Sigmoid colon (tissue), 7 donors: ENCODE measurements around the gene FAM9C. TPM values are rescaled to one million over a fixed set of nuclear protein-coding genes. Genes with fewer than 3 reads are reported as not detected.

Source experiments
- DNase-seq: peaks from one replicate; pipeline ENCODE4 v3.0.0-alpha.2; 2019
- H3K27ac ChIP-seq, 4 donors: fragments of 200-600 bp; sonication (generic); one replicate each; pipeline ENCODE4 v1.5.1; 2016 to 2019; ENCODE audit warnings: mild to moderate bottlenecking in 1 of 4
- H3K27me3 ChIP-seq, 3 donors: fragments of 200-600 bp; sonication (generic); one replicate each; pipeline ENCODE4 v1.5.1; 2019; ENCODE audit warnings: mild to moderate bottlenecking in 1 of 3
- H3K36me3 ChIP-seq, 4 donors: fragments of 200-600 bp; sonication (generic); one replicate each; pipeline ENCODE4 v1.5.1; 2016 to 2019
- H3K4me1 ChIP-seq, 4 donors: fragments of 200-600 bp; sonication (generic); one replicate each; pipeline ENCODE4 v1.5.1; 2017 to 2019
- H3K4me3 ChIP-seq, 4 donors: fragments of 200-600 bp; sonication (generic); one replicate each; pipeline ENCODE4 v1.5.1; 2017 to 2019; ENCODE audit warnings: mild to moderate bottlenecking in 2 of 4, moderate library complexity in 1 of 4
- H3K9me3 ChIP-seq, 4 donors: fragments of 200-600 bp in 3 of 4; sonication (generic) in 3 of 4; one replicate each; pipeline versions ENCODE4 v1.5.1 to v1.6.1; 2013 to 2019
- EP300 ChIP-seq, 4 donors: sonication (generic); formaldehyde crosslinking; IDR thresholded peaks; one replicate each; pipeline ENCODE4 v1.6.1; 2017; ENCODE audit warnings: antibody characterized with exemption in 4 of 4
- POLR2A ChIP-seq, 2 donors: fragments of 450-650 bp; IDR thresholded peaks; one replicate each; pipeline ENCODE4 v1.6.1; 2016; ENCODE audit warnings: antibody characterized with exemption in 2 of 2, mild to moderate bottlenecking in 2 of 2, moderate library complexity in 2 of 2
- POLR2AphosphoS5 ChIP-seq, 4 donors: sonication (generic); formaldehyde crosslinking; IDR thresholded peaks; one replicate each; pipeline ENCODE4 v1.6.1; 2017; ENCODE audit warnings: antibody characterized with exemption in 4 of 4
- WGBS, 2 donors: extraction: QIAGEN DNeasy Blood & Tissue Kit; methylation state at CpG; one replicate each; pipeline ENCODE4 v1.1.7; 2013; 5-methylcytosine and 5-hydroxymethylcytosine counted together
- intact Hi-C: fragments of 100-400 bp; cut with DNase I; formaldehyde crosslinking; loops from one replicate; pipeline ENCODE4 v1.15.1; 2023
- polyA plus RNA-seq, 3 donors: library from polyadenylated mRNA; stranded (reverse); fragments of 200-250 nt; gene quantifications; one replicate each; pipeline ENCODE4 v1.2.3, GENCODE V29; 2013
- total RNA-seq, 4 donors: library from RNA; depleted of rRNA; stranded (reverse); fragments of >200 nt; gene quantifications; one replicate each; pipeline ENCODE4 v1.1.0, GENCODE V29; 2016
- TF ChIP-seq, protein P1 (sequence below), 4 experiments: fragments of 450-650 bp in 3 of 4; fragments of 200-600 bp in 1 of 4; IDR thresholded peaks; one replicate each; pipeline ENCODE4 v1.5.1; 2016 to 2019; ENCODE audit warnings: antibody characterized with exemption in 4 of 4, mild to moderate bottlenecking in 3 of 4, moderate library complexity in 2 of 4
- donor health status: healthy with polysubstance abuse.
- donor health status: Bipolar disorder and iron deficiency.
- donor health status: healthy.

FAM9C gene
- total and polyA plus RNA-seq, 7 donors, result 0.17 TPM; not detected in 6

DNA sequence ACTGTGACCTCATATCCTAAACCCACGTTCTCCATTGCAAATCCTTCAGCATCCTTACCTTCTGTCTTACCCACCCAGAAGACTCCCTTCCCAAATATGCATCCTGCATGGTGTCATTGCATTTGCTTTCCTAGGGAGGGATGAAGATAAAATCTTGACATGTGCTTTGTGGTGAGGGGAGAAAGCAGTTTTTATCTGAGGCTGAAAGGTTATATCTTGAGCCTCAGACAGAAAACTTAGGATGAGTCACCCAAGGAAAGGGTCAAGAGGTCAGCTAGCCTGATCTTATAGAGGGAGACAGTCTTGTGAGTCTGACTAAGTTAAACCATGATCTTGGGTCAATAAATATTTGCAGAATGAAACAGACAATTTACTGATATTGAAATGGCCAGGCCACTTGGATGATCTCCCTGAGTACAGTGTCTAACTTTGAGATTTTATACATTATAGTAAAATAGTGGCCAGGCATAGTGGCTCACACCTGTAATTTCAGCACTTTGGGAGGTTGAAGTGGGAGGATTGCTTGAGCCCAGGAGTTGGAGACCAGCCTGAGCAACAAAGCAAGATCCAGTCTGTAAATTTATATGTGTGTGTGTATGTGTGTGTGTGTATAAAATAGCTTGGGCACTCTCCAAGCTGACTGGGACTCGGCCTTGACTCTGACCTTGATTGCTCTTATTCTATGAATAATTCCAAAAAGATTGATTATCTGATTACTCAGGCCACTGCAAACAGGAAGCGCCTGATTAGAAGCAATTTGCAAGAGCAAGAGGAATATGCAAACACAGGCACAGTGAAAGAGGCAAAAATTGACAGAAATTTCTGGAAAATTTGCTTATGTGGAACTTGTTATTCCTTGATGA lies 15.4 kb upstream of the FAM9C start:
- H3K4me1 ChIP-seq, result no peaks in the 10 kb centered on the region
- no peak overlapping the region for H3K4me3 ChIP-seq
- intact Hi-C loops, result no loop called here
- DNase-seq, result no peak
- no peak overlapping the region for H3K27ac ChIP-seq
- TF ChIP-seq, protein P1, sequence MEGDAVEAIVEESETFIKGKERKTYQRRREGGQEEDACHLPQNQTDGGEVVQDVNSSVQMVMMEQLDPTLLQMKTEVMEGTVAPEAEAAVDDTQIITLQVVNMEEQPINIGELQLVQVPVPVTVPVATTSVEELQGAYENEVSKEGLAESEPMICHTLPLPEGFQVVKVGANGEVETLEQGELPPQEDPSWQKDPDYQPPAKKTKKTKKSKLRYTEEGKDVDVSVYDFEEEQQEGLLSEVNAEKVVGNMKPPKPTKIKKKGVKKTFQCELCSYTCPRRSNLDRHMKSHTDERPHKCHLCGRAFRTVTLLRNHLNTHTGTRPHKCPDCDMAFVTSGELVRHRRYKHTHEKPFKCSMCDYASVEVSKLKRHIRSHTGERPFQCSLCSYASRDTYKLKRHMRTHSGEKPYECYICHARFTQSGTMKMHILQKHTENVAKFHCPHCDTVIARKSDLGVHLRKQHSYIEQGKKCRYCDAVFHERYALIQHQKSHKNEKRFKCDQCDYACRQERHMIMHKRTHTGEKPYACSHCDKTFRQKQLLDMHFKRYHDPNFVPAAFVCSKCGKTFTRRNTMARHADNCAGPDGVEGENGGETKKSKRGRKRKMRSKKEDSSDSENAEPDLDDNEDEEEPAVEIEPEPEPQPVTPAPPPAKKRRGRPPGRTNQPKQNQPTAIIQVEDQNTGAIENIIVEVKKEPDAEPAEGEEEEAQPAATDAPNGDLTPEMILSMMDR (IDR thresholded peaks at IDR 0.05), result no peak
- TF ChIP-seq EP300 (IDR thresholded peaks at IDR 0.05) (no peak), POLR2A (IDR thresholded peaks at IDR 0.05) (no peak), POLR2AphosphoS5 (IDR thresholded peaks at IDR 0.05) (no peak)
- 82 to 83% methylated on average over 3 of the region's 3 CpGs for WGBS, 2 donors
- H3K27me3 ChIP-seq, result no peaks in the 10 kb centered on the region
- no peaks in the 10 kb centered on the region for H3K9me3 ChIP-seq
- H3K36me3 ChIP-seq, result no peaks in the 10 kb centered on the region

DNA sequence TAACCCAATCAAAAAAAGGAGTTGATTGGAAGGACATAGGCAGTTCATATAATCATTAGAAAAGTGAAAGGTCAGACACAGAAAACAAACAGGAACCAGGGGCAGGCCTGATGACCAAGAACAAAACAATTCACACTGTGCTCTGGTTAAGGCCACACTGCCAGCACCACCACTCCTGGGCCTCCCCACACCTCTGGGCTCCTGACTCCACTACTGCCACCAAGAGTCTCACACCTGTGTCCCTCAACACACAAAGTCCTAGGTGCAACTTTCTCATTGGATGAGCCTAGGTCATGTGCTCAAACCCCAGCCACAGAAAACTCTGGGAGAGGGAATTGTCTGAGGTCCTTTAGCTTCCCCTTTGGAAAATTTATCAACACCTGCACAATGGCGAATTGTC lies 11.1 kb upstream of the FAM9C start:
- H3K36me3 ChIP-seq, result no peaks in the 10 kb centered on the region
- no peaks in the 10 kb centered on the region for H3K27me3 ChIP-seq
- no peak for DNase-seq
- intact Hi-C loops, result no loop called here
- H3K9me3 ChIP-seq, result no peaks in the 10 kb centered on the region
- no peak overlapping the region for H3K27ac ChIP-seq
- TF ChIP-seq, protein P1 (IDR thresholded peaks at IDR 0.05), result no peak
- TF ChIP-seq POLR2AphosphoS5 (IDR thresholded peaks at IDR 0.05) (no peak), POLR2A (IDR thresholded peaks at IDR 0.05) (no peak)
- H3K4me3 ChIP-seq, result no peak overlapping the region
- 92 to 93% methylated on average over 1 of the region's 1 CpG for WGBS, 2 donors
- no peaks in the 10 kb centered on the region for H3K4me1 ChIP-seq

DNA sequence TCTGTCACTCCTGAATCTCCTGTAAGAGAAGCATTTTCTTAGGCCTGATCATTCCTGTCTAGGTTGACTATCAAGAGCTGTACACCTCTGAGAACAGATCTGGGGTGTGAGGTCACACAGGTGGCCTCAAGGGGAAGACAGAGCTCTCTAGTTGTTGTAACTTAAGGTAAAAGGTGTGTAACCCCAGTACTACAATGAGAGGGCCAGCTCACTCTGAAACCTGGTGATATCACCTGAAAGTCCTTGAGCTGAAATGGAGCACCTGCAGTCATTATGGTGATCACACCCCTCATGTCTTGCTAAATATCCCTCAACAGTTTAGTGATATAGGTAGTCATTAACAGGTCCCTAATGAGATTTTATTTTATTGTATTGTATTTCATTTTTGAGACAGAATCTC lies 8.8 kb upstream of the FAM9C start:
- TF ChIP-seq EP300 (IDR thresholded peaks at IDR 0.05), result no peak
- no peak for TF ChIP-seq POLR2AphosphoS5 (IDR thresholded peaks at IDR 0.05)
- TF ChIP-seq, protein P1 (IDR thresholded peaks at IDR 0.05), result no peak
- TF ChIP-seq POLR2A (IDR thresholded peaks at IDR 0.05), result no peak
- Histone ChIP-seq H3K9me3 (no peaks in the 10 kb centered on the region), H3K27me3 (no peaks in the 10 kb centered on the region), H3K27ac (no peak overlapping the region), H3K4me1 (no peaks in the 10 kb centered on the region), H3K4me3 (no peak overlapping the region), H3K36me3 (no peaks in the 10 kb centered on the region)
- DNase-seq, result no peak
- intact Hi-C loops, result no loop called here

DNA sequence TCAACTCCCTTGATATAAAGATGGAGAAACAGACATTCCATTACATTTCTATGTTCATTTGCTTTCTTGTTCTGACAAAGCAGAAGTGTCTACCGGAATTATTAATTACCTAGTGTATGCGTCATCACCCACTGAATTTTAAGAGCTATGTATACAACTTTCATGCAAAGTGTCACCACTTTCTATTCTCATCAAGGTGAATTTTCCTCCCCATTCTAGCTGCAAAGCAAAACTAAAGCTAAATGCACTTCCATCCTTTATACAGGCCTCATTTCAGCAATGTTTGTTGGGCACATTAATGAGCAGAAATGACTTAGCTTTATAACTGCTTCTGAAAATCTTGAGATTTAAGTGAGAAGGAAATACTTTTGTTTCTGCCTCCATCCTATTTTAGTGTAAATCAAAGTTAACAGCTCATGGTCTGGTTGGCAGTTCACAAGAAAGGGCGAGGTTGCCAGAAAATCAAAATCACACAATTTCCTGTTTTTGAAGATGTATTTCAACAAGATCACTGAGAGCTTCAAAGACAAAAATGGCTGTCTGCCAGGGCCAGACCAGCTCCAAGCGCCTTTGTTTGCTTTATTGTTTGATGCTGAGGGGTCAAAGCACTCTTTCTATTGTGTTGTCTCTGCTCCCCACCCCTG lies 7.2 kb upstream of the FAM9C start:
- Histone ChIP-seq H3K36me3 (no peaks in the 10 kb centered on the region), H3K4me3 (no peak overlapping the region), H3K9me3 (no peaks in the 10 kb centered on the region), H3K27me3 (no peaks in the 10 kb centered on the region), H3K27ac (no peak overlapping the region), H3K4me1 (no peaks in the 10 kb centered on the region)
- DNase-seq, result no peak
- intact Hi-C loops, result no loop called here
- TF ChIP-seq EP300 (IDR thresholded peaks at IDR 0.05), result no peak
- TF ChIP-seq, protein P1 (IDR thresholded peaks at IDR 0.05), result no peak
- TF ChIP-seq POLR2A (IDR thresholded peaks at IDR 0.05), result no peak
- TF ChIP-seq POLR2AphosphoS5 (IDR thresholded peaks at IDR 0.05), result no peak
- WGBS, 2 donors, result 41 to 67% methylated on average over 4 of the region's 4 CpGs
